Gastrocnemius medialis (tissue), 4 donors: ENCODE measurements around the gene MATN3. TPM values are rescaled to one million over a fixed set of nuclear protein-coding genes. Genes with fewer than 3 reads are reported as not detected.
A peak's percentile ranks its signal among the peaks of the same experiment; 100 is the strongest.

Experiments used
- ATAC-seq, 2 donors: fragments of 150-250 bp; one replicate each; pipeline ENCODE4 v1.9.1; 2016
- DNase-seq, 2 donors: peaks; one replicate each; pipeline ENCODE4 v3.0.0-alpha.2; 2019
- H3K27ac ChIP-seq, 4 donors: fragments of 200-600 bp; sonication (generic); 1 replicate in 1 of 4; 2 replicates in 3 of 4; pipeline ENCODE4 v1.5.1; 2016 to 2018; ENCODE audit warnings: mild to moderate bottlenecking in 2 of 4, moderate library complexity in 1 of 4
- H3K27me3 ChIP-seq, 3 donors: fragments of 200-600 bp; sonication (generic) in 2 of 3; 1 replicate in 1 of 3; 2 replicates in 2 of 3; pipeline versions ENCODE4 v1.5.1 to v1.6.0; 2016 to 2019; ENCODE audit warnings: mild to moderate bottlenecking in 1 of 3, moderate library complexity in 1 of 3
- H3K36me3 ChIP-seq, 2 donors: fragments of 200-600 bp; sonication (generic) in 1 of 2; one replicate each; pipeline ENCODE4 v1.5.1; 2017 to 2018
- H3K4me1 ChIP-seq, 2 donors: fragments of 200-600 bp; sonication (generic) in 1 of 2; one replicate each; pipeline ENCODE4 v1.5.1; 2016 to 2017; ENCODE audit warnings: mild to moderate bottlenecking in 2 of 2
- H3K4me3 ChIP-seq, 4 donors: fragments of 200-600 bp; sonication (generic) in 3 of 4; 1 replicate in 1 of 4; 2 replicates in 3 of 4; pipeline ENCODE4 v1.5.1; 2016 to 2019; ENCODE audit warnings: mild to moderate bottlenecking in 2 of 4
- H3K9me3 ChIP-seq, 3 donors: fragments of 200-600 bp; sonication (generic) in 2 of 3; 1 replicate in 1 of 3; 2 replicates in 2 of 3; pipeline ENCODE4 v1.5.1; 2016 to 2019
- CTCF ChIP-seq, 5 experiments: fragments of 450-650 bp in 3 of 5; fragments of 200-600 bp in 2 of 5; sonication (generic) in 2 of 5; IDR thresholded peaks in 4 of 5; conservative IDR thresholded peaks in 1 of 5; 1 replicate in 4 of 5; 2 replicates in 1 of 5; pipeline ENCODE4 v1.5.1; 2016 to 2019; ENCODE audit warnings: antibody characterized with exemption in 5 of 5, mild to moderate bottlenecking in 3 of 5, moderate library complexity in 3 of 5
- POLR2A ChIP-seq, 2 donors: fragments of 450-650 bp; IDR thresholded peaks; one replicate each; pipeline ENCODE4 v1.6.1; 2017; ENCODE audit warnings: antibody characterized with exemption in 2 of 2, mild to moderate bottlenecking in 2 of 2, moderate library complexity in 2 of 2
- in situ Hi-C, 4 donors: fragments of 200-750 bp; cut with MboI; loops; one replicate each; pipeline versions ENCODE4 v1.15.0 to v1.8.0; 2017; ENCODE audit warnings: low sequenced_read_pairs in 4 of 4
- intact Hi-C: fragments of 100-400 bp; cut with DNase I; formaldehyde crosslinking; loops from one replicate; pipeline ENCODE4 v1.15.1; 2023; ENCODE audit warnings: low total_unique reads
- total RNA-seq, 4 donors: library from RNA; depleted of rRNA; stranded (reverse); fragments of >200 nt; gene quantifications; one replicate each; pipeline versions ENCODE4 v1.1.0 to v1.2.3, GENCODE V29; 2016

MATN3 gene
- total RNA-seq, 4 donors from 2014 or later: 0.26 to 0.35 (median 0.34) TPM; not detected in 1

- ATAC-seq: no peak
- TF ChIP-seq CTCF (IDR thresholded peaks at IDR 0.05 in 4 of 5, conservative IDR thresholded peaks at IDR 0.05 in 1 of 5) (no peak), POLR2A (IDR thresholded peaks at IDR 0.05) (no peak)
- no peaks in the 10 kb centered on the region for H3K36me3 ChIP-seq
- in situ Hi-C loops: loop anchor here in 1 of 4 donors (25.0 kb wide), 1 partner anchor 580 kb away; no protein-coding TSS in a partner anchor
- H3K4me3 ChIP-seq: no peak overlapping the region
- H3K9me3 ChIP-seq: no peaks in the 10 kb centered on the region
- DNase-seq: no peak
- H3K4me1 ChIP-seq: peaks cover 5 to 9% of the 10 kb centered on the region in 2 donors
- no peak overlapping the region for H3K27ac ChIP-seq
- H3K27me3 ChIP-seq: no peaks in the 10 kb centered on the region
- intact Hi-C loops: no loop called here
Measured at GRCh38 chr2:20057268-20057667, 44.8 kb upstream of the MATN3 start.

- Histone ChIP-seq H3K4me3 (no peak overlapping the region), H3K36me3 (no peaks in the 10 kb centered on the region), H3K4me1 (peaks cover 9 to 14% of the 10 kb centered on the region in 2 donors), H3K9me3 (no peaks in the 10 kb centered on the region), H3K27ac (no peak overlapping the region), H3K27me3 (no peaks in the 10 kb centered on the region)
- ATAC-seq (no peak), DNase-seq (no peak)
- intact Hi-C loops (loop anchor here (5.0 kb wide), 2 partner anchors 297 to 597 kb away; partner anchors contain the start of genes HS1BP3 and PUM2), in situ Hi-C loops (loop anchor here in 1 of 4 donors (25.0 kb wide), 1 partner anchor 582 kb away; no protein-coding TSS in a partner anchor)
- no peak for TF ChIP-seq POLR2A (IDR thresholded peaks at IDR 0.05)
- TF ChIP-seq CTCF (IDR thresholded peaks at IDR 0.05 in 4 of 5, conservative IDR thresholded peaks at IDR 0.05 in 1 of 5): no peak
Measured at GRCh38 chr2:20054931-20055330, 42.5 kb upstream of the MATN3 start.

GRCh38 chr2:20054119-20054518, 41.7 kb upstream of the MATN3 start:
- no peak for TF ChIP-seq CTCF (IDR thresholded peaks at IDR 0.05 in 4 of 5, conservative IDR thresholded peaks at IDR 0.05 in 1 of 5)
- no peak for TF ChIP-seq POLR2A (IDR thresholded peaks at IDR 0.05)
- Histone ChIP-seq H3K4me3 (no peak overlapping the region), H3K36me3 (no peaks in the 10 kb centered on the region), H3K27ac (no peak overlapping the region), H3K27me3 (no peaks in the 10 kb centered on the region), H3K9me3 (no peaks in the 10 kb centered on the region), H3K4me1 (peaks cover 17 to 22% of the 10 kb centered on the region in 2 donors)
- in situ Hi-C loops (loop anchor here in 1 of 4 donors (25.0 kb wide), 1 partner anchor 583 kb away; no protein-coding TSS in a partner anchor), intact Hi-C loops (loop anchor here (5.0 kb wide), 2 partner anchors 298 to 598 kb away; partner anchors contain the start of genes HS1BP3 and PUM2)
- no peak for DNase-seq
- no peak for ATAC-seq

GRCh38 chr2:20052861-20053281, 40.4 kb upstream of the MATN3 start:
- in situ Hi-C loops (loop anchor here in 1 of 4 donors (25.0 kb wide), 1 partner anchor 584 kb away; no protein-coding TSS in a partner anchor), intact Hi-C loops (loop anchor here (1.0 to 5.0 kb wide), 3 partner anchors 38 to 599 kb away; partner anchors contain the start of genes HS1BP3 and PUM2)
- Histone ChIP-seq H3K27me3 (no peaks in the 10 kb centered on the region), H3K27ac (peak overlapping the region; percentile 95 to 100 (median 95)), H3K4me1 (peaks cover 30 to 32% of the 10 kb centered on the region in 2 donors), H3K36me3 (no peaks in the 10 kb centered on the region), H3K9me3 (no peaks in the 10 kb centered on the region), H3K4me3 (peak overlapping the region in 3 of 4 donors; percentile 80 to 100 (median 82))
- DNase-seq (peak in 1 of 2 donors; percentile 50), ATAC-seq (no peak)
- TF ChIP-seq CTCF (IDR thresholded peaks at IDR 0.05 in 4 of 5, conservative IDR thresholded peaks at IDR 0.05 in 1 of 5): no peak
- peak; percentile 11 to 15 for TF ChIP-seq POLR2A (IDR thresholded peaks at IDR 0.05)
